GM18502 (cell line): ENCODE results near the gene IGF1R.
A peak's percentile ranks its signal among the peaks of the same experiment; 100 is the strongest.
"Not testable (repeated sequence)": the region's sequence is repeated elsewhere in the genome, so short reads cannot be mapped to it uniquely, and the experiment has no call there.

ENCODE experiments used
- ATAC-seq: cut with Tn5 transposase; IDR thresholded peaks from one replicate; pipeline ENCODE4 v1.9.1; 2021; ENCODE audit warnings: mild to moderate bottlenecking; ENCODE audit not compliant: unreplicated experiment, poor library complexity

The IGF1R gene

DNA sequence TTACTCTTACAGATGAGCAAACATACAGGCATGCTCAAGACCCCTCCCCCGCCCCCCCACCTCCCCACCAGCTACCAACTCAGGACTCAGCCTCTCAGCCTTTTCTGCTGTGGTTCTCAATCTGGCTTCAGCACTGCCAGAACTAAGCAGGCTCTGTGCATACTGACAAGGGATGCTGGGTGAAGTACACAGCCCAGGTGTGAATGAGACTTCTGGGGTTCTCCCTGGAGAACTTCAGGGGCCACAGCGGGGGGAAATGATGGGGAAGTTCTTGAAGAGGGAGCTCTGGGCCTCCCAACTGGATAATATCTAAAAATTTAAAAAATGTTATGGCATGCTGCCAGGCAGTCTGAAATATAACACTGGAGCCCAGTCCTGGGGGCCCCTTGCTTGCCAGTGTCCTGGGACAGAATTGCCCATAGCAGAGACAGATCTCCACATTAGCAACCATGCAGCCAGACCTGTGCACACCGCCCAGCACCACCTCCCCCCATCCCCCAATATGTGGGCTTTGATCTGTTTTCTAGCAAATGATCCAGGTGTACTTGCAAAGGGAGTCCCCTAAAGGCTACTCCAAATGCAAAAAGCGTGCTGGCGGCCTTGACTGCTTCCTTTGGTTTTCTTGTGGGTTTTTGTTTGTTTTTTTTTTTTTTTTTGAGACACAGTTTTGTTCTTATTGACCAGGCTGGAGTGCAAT, 317.9 kb downstream of the IGF1R start:
- ATAC-seq: no peak

DNA sequence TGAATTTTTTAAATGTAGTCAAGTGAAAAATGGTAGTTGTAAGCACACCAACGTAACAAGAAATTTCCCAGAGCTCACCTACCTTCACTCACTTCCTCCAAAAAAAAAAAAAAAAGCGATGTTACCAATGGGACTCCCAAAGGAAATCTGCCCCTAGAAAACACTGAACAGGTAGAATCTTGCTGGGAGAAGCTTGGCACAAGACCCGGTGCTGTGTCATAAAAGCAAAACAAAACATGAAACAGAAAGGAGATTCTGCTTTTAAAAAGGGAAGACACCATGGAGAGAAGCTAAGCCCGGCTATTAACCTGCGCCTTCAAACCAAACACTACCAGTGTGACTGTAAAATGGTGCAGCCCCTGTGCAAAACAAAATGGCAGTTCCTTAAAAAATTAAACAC, 318.8 kb downstream of the IGF1R start:
- no peak for ATAC-seq

DNA sequence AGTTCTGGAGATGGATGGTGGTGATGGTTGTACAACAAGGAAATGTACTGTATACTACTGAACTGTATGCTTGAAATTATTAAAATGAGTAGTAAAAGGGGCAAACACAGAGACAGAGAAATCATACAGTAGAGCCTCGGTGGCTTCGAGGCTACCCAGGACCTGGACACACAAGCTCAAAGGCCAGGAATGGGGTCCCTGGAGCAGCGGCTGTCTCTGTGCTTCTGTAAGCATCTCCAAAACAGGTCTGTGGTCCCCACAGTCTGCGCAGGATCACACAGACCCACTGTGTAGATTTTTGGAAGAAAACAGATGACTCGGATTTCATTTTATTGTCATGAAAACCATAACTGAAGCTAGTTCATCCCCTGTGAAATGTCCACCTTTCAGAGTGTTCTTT, 319.6 kb downstream of the IGF1R start:
- no peak for ATAC-seq

DNA sequence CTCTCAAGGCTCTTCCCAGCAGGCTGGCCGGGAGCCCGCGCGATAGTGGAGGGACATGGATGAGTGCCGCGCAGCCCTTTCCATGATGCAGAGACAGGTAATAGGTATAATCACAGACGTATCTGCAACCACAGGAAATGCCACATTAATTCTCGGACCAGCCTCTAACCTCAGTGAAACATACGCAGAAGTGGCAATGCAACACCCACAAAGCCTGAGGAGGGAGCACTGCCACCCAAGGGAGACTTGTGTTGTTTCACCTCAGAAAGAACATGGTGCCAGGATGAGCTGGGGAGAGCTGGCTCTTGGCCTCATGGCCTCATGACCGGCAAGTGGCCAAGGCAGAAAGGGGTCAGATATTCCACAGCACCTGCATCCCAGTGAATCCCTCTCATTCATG, 320.2 kb downstream of the IGF1R start:
- ATAC-seq: no peak

DNA sequence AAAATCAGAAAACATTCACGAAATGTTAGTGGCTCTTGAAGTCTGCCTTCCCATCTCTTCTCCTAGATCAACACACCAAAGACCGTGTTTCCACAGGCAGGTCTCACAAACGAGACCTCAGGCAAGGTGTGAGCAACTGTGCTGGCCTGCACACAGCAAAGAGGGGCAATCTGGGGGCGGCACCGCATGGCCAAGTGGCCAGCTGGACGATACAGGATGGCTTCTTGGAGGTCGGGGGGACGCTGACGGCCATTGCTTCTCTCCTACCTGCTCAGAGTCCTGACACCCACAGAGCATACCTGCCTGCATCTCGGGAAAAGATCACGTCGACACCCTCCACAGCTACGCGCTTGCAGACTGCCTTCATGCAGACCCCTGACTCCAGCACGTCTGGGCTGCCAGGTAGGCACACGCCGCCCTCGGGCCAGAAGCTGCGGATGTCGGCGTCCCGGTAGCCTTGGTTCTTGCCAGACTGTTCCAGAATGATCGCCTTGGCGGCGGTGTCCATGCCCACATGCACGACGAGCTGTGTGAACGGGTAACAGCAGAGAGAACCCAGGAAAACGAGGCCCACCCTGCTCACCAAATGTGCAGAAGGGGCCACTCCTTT, 320.9 kb downstream of the IGF1R start:
- ATAC-seq: no peak

DNA sequence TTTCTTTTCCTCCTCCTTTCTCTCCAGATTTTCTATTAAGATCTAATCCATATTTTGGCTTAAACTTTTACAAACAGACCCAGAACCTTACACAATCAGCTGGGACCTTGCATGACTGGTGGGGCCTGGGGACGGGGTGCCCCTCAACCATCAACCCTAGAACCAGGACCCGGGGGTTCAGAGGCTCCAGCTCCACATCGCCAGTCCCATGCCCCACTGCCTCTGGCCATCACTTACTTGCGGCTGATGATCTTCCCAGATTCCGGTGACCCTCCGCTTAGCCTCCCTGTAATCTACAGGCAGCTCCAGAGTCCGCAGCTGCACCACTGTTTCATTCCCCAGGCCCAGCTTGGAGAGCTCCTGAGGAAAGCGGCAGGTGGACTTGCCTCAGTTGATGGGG, 322.5 kb downstream of the IGF1R start:
- ATAC-seq: no peak

DNA sequence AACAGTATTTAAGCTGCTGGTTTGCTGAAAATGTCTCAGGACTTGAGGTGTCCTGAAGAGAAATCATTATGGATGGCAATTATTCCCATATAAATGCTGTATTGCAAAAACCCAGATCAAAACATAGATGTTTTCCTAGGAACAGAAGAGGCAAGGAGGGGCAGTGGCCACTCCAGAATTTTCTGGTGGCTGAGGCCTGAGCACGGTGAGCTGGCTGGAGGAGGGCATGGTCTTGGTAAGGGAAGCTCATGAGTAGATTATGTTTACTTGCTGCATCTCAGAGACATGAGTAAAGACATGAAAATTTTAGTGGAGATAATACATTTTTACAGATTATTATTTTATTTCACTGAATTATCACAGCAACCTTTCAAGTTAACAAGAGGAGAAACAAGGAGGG, 328.2 kb downstream of the IGF1R start:
- ATAC-seq: no peak

DNA sequence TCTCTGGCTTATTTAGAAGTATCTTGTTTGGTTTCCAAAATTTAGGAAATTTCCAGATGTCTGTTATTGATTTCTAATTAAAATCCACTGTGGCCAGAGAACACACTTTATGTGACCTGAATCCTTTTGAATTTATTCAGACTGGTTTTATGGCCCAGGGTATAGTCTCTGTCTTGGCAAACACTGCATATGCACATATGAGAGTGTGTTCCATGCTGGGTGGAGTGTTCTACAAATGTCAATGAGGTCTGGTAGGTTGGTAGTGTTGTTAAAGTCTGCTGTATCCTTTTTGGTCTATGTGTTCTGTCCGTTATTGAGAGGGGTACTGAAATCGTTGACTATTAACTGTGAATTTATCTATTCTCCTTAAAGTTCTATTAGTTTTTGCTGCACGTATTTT, 329.1 kb downstream of the IGF1R start:
- no peak for ATAC-seq

DNA sequence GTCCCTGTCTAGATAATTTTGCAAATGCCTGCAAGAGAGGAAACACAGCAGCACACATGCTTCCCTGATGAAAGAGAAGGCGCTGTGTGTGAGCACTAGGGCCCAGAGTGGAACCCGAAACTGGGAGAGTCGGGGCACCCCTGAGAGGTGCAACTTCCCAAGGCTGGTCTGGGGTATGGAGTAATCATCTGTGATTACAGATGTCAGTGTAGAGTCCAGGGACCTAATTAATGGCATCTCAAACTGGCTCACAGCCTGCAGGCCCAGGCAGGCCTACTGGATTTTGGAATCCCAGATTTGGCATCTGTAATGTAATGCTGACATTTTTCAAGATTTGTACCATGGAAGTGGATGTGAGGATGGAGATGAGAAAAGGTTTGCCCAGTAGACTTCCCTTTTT, 329.8 kb downstream of the IGF1R start:
- no peak for ATAC-seq

DNA sequence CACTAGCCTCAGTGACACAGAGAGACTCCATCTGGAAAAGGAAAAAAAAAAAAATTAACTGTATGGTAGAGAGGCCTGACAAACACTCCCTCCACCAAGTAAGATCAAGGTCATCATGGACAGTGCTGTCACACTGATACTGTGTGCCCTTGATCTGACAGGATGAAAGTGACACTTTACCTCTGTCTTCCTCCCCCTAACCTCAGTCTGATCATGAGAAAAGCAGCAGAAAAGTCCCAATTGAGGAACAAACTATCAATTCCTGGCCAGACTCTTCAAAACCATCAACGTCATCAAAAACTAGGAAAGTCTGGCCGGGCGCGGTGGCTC, 332.5 kb downstream of the IGF1R start:
- no peak for ATAC-seq

DNA sequence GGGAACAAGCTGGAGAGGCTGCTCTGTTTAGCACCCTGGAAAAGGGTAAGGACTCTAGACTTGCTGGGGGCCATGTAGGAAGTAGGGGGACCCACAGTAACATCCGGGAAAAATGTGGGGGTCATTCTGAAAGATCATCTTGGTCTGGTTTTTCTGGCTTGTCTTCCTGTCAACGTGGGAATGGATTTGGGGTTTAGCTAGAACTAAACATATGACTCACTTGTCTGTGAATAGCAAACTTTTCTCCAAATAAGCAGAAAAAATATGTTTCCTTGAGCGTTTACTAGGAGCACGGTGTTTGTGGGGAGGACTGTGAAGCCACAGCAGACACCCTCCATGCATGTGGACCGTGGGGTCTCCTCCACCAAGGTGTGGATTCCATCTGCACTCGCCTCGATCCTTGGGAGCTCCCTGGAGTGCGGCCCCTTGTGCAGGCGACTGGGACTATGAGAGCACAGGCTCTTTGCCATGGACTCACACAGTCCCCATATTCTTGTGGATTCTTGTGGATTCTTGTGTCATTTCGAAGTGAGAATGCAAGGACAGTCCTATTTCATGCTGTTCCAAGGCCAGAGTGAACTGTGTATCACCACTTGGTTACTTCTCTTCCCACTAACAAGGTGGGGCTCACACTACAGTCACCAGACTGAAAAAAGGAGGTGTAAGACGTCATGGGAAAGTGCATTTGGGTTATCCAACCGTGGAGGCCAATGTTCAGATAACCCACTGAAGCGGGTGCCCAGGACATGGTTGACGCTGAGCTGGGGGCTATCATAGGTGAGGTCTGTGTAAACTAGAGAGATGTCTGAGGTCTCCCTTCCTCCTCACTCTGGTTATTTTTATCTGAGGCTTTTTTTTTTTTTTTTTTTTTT, 333.7 kb downstream of the IGF1R start:
- peak; percentile 53 for ATAC-seq

DNA sequence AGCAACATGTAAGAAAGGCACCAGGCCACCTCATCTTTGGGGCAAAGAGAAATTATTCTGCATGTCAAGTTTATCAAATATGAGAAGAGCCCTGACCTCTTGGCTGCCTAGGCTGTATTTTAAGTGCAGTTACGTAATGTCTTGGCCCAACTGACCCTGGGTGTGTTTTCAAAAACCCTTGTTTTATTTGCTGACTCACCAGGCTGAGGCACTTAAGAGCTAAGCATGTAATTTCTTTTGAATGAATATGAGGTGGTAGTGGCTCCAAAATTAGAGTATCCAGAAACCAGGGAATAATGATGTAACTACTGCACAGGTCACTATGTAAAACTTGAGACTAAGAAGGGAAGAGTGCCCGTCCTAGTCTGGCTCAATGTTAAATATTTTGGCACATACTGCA, 335.0 kb downstream of the IGF1R start:
- ATAC-seq: no peak

DNA sequence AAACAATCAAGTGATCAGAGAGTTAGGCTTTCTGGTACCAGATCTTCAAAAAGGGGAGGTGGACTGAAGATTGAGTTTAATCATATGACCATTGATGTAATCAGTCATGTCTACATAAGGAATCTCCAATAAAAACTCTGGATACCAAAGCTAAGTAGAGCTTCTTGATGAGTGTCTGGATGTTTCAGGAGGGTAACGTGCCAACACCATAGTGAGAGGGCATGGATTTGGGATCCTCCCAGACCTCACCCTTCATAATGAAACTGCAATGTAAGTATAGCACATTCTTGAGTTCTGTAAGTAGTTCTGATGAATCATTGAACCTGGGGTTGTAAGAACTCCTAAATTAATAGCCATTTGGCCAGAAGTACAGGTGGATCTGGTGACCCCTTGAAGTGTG, 337.9 kb downstream of the IGF1R start:
- no peak for ATAC-seq

DNA sequence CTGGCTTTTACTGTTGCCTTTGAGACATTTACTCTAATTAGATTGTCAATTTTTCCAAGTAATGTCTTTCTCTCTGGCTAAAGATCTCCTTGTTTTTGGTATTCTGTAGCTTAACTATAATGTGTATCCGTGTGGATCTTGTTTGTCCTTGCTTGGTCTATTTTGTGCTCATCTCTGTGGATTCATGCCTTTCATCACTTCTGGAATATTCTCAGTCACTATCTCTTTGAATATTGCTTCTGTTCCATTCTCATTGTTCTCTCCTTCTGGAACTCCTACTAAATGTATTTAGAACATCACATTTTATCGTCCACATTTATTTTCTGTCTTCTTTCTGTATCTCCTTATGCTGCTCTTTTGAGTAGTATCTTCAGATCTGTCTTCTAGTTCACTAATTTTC, 346.6 kb downstream of the IGF1R start:
- ATAC-seq: no peak

DNA sequence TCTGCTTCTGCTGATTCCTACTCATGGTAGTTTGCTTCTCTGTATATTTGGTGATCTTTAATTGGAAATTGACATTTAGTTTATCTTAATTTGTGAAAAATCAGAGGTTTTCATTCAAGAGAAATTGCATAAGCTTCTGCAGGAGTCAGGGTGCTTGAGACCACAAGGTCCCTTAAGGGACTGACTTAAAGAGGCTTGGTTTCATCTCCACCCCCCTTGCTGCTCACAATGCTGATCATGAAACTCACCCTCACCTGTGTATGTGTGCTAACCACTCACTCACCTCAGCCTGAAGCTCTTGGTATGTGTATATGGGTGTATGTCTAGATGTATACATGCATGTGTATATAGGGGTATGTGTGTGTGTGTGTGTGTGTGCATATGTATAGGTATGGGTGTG, 347.8 kb downstream of the IGF1R start:
- no peak for ATAC-seq

DNA sequence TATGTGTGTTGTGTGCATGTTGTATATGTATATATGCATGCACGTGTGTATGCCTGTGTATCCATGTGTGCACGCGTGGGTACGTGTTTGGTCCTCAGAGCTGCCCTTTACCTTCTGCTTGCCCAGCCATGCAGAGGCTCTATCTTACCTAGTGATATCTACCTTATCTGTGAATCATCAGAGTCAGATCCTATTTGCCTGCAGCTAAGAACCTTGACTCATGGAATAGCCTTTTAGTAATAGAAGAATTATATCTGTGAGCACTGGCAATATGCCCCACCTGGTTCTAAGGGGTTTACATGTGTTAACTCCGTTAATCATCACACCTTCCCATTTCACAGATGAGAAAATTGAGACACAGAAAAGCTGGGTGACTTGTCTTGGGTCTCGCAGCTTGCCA, 348.3 kb downstream of the IGF1R start:
- ATAC-seq: no peak

DNA sequence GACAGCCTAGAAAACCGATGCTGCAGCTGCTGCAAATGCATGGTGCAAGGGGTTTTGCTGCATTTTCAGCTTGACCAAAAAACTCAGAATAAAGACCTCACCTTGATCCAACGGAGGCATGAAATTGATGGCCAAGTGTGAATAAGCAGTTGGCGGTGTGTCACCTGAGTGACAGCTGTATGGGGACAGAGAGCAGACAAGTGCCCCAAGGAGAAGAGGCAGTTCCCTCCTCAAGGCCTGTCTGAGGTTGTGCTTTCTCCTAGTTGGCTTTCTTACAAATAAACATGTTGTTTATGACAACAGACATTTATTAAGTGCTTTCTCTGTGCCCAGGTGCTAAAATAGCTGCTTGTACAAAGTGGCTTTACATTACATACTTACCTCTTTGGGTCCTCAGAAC, 349.0 kb downstream of the IGF1R start:
- ATAC-seq: no peak

DNA sequence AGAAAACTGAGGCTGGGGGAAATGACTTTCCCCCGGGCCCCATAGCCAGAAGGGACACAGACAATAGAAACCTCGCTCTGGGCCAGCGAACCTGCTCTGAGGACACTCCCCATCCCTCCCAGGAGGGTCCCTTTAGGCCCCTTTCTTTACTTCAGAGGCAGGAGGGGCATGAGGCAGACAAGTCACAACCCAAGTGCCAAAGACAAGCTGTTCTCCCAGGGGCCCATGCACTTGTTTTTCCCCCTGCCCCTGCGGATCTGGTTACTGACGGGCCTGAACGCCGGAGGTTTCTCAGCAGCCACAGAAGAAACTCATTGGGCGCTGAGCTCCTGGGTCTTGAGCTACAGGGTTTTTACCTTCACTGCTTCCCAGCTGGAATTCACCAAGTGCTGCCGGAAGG, 349.4 kb downstream of the IGF1R start:
- ATAC-seq: no peak

DNA sequence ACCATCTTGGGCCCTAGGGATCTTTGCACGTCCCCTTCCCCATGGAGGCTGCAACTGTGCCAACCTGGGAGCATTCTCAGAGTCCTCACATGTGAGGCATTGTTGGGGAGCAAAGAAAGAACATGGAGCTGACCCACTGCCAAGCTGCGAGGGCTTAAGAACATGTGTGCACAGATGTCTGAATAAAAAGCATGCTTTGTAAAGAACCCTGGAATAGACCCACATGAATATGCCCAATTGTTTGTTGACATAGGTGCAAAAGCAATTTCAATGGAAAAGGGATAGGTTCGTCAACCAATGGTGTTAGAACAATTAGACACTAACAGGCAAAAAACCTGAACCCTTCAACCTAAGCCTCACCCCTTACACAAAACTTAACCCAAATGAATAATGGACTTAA, 349.9 kb downstream of the IGF1R start:
- no peak for ATAC-seq

DNA sequence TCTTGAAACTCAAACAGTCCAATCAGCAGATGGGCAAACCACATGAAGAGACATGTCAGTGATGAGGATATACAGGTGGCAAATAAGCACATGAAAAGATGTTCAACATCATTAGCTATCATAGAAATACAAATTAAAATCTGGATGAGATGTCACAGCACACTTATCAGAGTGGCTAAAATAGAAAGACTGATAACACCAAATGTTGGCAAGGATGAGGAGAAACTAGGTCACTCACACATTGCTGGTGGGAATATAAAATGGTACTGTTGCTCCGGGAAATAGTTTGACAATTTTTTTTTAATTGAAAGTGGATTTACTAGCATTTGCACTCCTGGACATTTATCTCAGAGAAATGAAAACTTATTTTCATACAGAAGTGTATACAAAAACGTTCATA, 350.9 kb downstream of the IGF1R start:
- no peak for ATAC-seq

DNA sequence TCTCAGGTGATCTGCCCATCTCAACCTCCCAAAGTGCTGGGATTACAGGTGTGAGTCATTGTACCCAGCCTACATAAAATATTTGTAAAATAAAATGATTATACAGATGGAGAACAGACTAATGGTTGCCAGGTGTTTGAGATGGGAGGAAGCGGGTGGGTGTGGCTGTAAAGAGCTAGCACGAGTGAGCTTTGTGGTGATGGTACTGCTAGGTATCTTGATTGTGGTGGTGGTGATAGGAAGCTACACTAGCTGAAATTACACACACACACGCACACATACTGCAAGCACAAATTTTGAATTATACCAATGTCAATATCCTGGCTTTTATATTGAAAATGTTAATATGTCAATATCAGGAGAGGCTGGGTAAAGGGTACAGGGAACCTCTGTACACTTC, 353.9 kb downstream of the IGF1R start:
- no peak for ATAC-seq

DNA sequence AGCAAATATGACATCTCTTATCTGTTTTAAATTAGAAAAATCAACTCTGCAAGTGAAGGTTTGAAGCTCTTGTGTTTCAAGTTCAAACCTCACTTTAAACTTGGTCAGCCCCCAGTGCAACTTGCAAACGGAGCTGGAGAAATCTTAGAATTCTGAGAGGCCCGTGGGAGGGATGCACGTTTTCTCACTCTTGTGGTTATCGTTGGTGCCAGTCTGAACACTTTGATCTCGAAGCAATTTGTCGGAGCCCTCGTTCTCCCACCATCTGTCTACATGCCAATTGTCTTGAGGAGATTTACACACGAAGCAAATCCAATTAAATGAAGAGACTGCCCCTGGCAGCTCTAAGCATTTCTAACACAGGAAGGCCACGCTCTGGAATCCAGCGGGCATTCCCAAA, 355.0 kb downstream of the IGF1R start:
- not testable (repeated sequence) for ATAC-seq
